Measurements from ENCODE around the gene MTCL1.

Gene MTCL1

GRCh38 chr18:8847066-8847755 is 141.9 kb downstream of the MTCL1 start:
- no peak for DNase-seq (ENCODE audit: insufficient read length, low spot score)
- FAIRE-seq: no peak
- TF ChIP-seq CTCF (IDR thresholded peaks at IDR 0.05; ENCODE audit: insufficient read depth, missing control alignments): no peak

- TF ChIP-seq CTCF (IDR thresholded peaks at IDR 0.05; ENCODE audit: insufficient read depth, missing control alignments): no peak
- FAIRE-seq (no peak), DNase-seq (ENCODE audit: insufficient read length, low spot score) (no peak)
Measured at GRCh38 chr18:8847900-8848299, 142.5 kb downstream of the MTCL1 start.

- DNase-seq (ENCODE audit: insufficient read length, low spot score) (no peak), FAIRE-seq (no peak)
- no peak for TF ChIP-seq CTCF (IDR thresholded peaks at IDR 0.05; ENCODE audit: insufficient read depth, missing control alignments)
Measured at GRCh38 chr18:8848541-8848940, 143.2 kb downstream of the MTCL1 start.

- no peak for TF ChIP-seq CTCF (IDR thresholded peaks at IDR 0.05; ENCODE audit: insufficient read depth, missing control alignments)
- FAIRE-seq (no peak), DNase-seq (ENCODE audit: insufficient read length, low spot score) (no peak)
Measured at GRCh38 chr18:8849696-8850095, 144.3 kb downstream of the MTCL1 start.

GRCh38 chr18:8851659-8852058 is 146.3 kb downstream of the MTCL1 start:
- FAIRE-seq: no peak
- TF ChIP-seq CTCF (IDR thresholded peaks at IDR 0.05; ENCODE audit: insufficient read depth, missing control alignments): no peak
- no peak for DNase-seq (ENCODE audit: insufficient read length, low spot score)

GRCh38 chr18:8854550-8854949 is 149.2 kb downstream of the MTCL1 start:
- DNase-seq (ENCODE audit: insufficient read length, low spot score) (no peak), FAIRE-seq (no peak)
- TF ChIP-seq CTCF (IDR thresholded peaks at IDR 0.05; ENCODE audit: insufficient read depth, missing control alignments): no peak

GRCh38 chr18:8854962-8855361 is 149.6 kb downstream of the MTCL1 start:
- no peak for DNase-seq (ENCODE audit: insufficient read length, low spot score)
- TF ChIP-seq CTCF (IDR thresholded peaks at IDR 0.05; ENCODE audit: insufficient read depth, missing control alignments): no peak
- FAIRE-seq: no peak
